Measurements from ENCODE around the gene ERC1.

The ERC1 gene

DNA sequence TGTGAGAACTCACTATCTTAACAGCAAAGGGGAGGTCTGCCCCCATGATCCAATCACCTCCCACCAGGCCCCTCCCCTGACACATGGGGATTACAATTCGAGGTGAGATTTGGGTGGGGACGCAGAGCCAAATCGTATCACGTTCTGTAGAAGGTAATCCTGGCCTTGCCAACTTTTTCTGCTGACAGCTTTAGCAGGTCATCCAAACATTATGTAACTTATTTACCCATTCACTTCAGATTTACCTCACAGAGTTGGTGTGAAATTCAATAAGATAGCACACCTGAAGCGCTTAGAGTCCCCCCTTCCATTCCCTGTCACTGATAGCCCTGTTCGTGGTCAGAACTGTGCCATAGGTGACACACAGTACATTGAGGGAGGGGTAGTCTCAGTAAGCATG, 384.3 kb downstream of the ERC1 start:
- Histone ChIP-seq H3K27me3 (ENCODE audit: insufficient read depth, low read length) (no peaks in the 10 kb centered on the region), H3K4me2 (ENCODE audit: low read length) (no peak overlapping the region), H3K9me3 (ENCODE audit: low read length) (no peaks in the 10 kb centered on the region), H3K4me1 (ENCODE audit: insufficient read depth, low read length, severe bottlenecking) (no peaks in the 10 kb centered on the region), H3K36me3 (ENCODE audit: insufficient read depth, low read length) (peaks cover 68% of the 10 kb centered on the region), H2AFZ (ENCODE audit: low read length) (no peak overlapping the region), H3K9me2 (ENCODE audit: low read depth, low read length) (no peaks in the 10 kb centered on the region), H3K27ac (ENCODE audit: low read depth, low read length, poor library complexity, severe bottlenecking) (no peak overlapping the region), H3K79me2 (ENCODE audit: insufficient read depth, low read length) (no peaks in the 10 kb centered on the region), H4K20me1 (ENCODE audit: insufficient read depth, low read length) (no peaks in the 10 kb centered on the region), H3F3A (ENCODE audit: insufficient read depth, low read length) (no peaks in the 10 kb centered on the region), H3K4me3 (ENCODE audit: low read depth, low read length, poor library complexity, severe bottlenecking) (no peak overlapping the region), H3K9ac (ENCODE audit: low read length) (no peak overlapping the region)
- no peak for TF ChIP-seq EZH2 (IDR thresholded peaks at IDR 0.05; ENCODE audit: borderline replicate concordance, low read length)
- TF ChIP-seq, protein P1, sequence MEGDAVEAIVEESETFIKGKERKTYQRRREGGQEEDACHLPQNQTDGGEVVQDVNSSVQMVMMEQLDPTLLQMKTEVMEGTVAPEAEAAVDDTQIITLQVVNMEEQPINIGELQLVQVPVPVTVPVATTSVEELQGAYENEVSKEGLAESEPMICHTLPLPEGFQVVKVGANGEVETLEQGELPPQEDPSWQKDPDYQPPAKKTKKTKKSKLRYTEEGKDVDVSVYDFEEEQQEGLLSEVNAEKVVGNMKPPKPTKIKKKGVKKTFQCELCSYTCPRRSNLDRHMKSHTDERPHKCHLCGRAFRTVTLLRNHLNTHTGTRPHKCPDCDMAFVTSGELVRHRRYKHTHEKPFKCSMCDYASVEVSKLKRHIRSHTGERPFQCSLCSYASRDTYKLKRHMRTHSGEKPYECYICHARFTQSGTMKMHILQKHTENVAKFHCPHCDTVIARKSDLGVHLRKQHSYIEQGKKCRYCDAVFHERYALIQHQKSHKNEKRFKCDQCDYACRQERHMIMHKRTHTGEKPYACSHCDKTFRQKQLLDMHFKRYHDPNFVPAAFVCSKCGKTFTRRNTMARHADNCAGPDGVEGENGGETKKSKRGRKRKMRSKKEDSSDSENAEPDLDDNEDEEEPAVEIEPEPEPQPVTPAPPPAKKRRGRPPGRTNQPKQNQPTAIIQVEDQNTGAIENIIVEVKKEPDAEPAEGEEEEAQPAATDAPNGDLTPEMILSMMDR (IDR thresholded peaks at IDR 0.05; ENCODE audit: low read length), result no peak

DNA sequence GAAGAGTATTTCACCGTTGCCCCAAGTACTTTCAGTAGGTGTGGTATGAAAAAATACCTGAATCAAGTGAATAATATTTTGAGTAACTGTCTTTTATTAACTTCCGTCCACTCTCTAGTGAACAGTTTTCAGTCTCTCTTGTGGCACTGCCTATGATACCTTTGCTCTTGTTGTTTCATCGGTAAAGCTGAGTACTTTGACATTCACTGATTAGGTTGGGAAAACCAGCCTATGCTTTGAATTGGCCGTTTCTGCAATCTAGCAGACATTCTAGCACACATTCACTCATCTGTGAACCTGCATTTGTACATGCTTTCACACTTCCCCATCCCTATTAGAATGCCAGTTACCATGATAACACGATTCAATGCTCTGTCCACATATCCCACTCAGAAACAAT, 386.1 kb downstream of the ERC1 start:
- no peaks in the 10 kb centered on the region for H3K27me3 ChIP-seq (ENCODE audit: insufficient read depth, low read length)
- H3K9me3 ChIP-seq (ENCODE audit: low read length), result no peaks in the 10 kb centered on the region
- H3K4me1 ChIP-seq (ENCODE audit: insufficient read depth, low read length, severe bottlenecking), result no peaks in the 10 kb centered on the region
- no peak overlapping the region for H3K4me3 ChIP-seq (ENCODE audit: low read depth, low read length, poor library complexity, severe bottlenecking)
- no peaks in the 10 kb centered on the region for H4K20me1 ChIP-seq (ENCODE audit: insufficient read depth, low read length)
- peaks cover 57% of the 10 kb centered on the region for H3K36me3 ChIP-seq (ENCODE audit: insufficient read depth, low read length)
- no peak for TF ChIP-seq EZH2 (IDR thresholded peaks at IDR 0.05; ENCODE audit: borderline replicate concordance, low read length)
- TF ChIP-seq, protein P1 (IDR thresholded peaks at IDR 0.05; ENCODE audit: low read length), result no peak
- H3K9ac ChIP-seq (ENCODE audit: low read length), result no peak overlapping the region
- H3F3A ChIP-seq (ENCODE audit: insufficient read depth, low read length), result no peaks in the 10 kb centered on the region
- no peak overlapping the region for H2AFZ ChIP-seq (ENCODE audit: low read length)
- no peaks in the 10 kb centered on the region for H3K9me2 ChIP-seq (ENCODE audit: low read depth, low read length)
- H3K27ac ChIP-seq (ENCODE audit: low read depth, low read length, poor library complexity, severe bottlenecking), result no peak overlapping the region
- H3K79me2 ChIP-seq (ENCODE audit: insufficient read depth, low read length), result no peaks in the 10 kb centered on the region
- H3K4me2 ChIP-seq (ENCODE audit: low read length), result no peak overlapping the region

DNA sequence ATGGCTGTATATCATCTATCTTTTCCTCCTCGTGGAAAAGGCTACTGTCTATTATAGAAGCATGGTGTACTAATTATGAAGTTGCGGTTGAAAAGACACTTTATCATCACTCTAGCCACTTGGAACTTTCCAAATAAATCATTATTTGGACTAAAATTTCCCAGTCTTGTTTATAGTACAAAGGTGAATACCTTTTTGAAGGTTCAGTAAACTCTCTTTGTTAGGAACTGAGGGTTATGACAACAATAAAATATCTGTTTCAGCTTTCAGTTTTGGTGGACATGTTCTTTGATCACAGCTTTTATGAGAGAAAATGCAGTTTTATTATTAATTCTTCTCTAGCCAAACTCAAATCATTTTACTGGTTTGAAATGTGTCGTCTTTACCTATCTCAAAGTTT, 386.7 kb downstream of the ERC1 start:
- Histone ChIP-seq H3K27me3 (ENCODE audit: insufficient read depth, low read length) (no peaks in the 10 kb centered on the region), H2AFZ (ENCODE audit: low read length) (no peak overlapping the region), H3K9ac (ENCODE audit: low read length) (no peak overlapping the region), H4K20me1 (ENCODE audit: insufficient read depth, low read length) (no peaks in the 10 kb centered on the region), H3K4me1 (ENCODE audit: insufficient read depth, low read length, severe bottlenecking) (no peaks in the 10 kb centered on the region), H3K9me2 (ENCODE audit: low read depth, low read length) (no peaks in the 10 kb centered on the region), H3K9me3 (ENCODE audit: low read length) (no peaks in the 10 kb centered on the region), H3K4me3 (ENCODE audit: low read depth, low read length, poor library complexity, severe bottlenecking) (no peak overlapping the region), H3K79me2 (ENCODE audit: insufficient read depth, low read length) (no peaks in the 10 kb centered on the region), H3K4me2 (ENCODE audit: low read length) (no peak overlapping the region), H3F3A (ENCODE audit: insufficient read depth, low read length) (no peaks in the 10 kb centered on the region), H3K27ac (ENCODE audit: low read depth, low read length, poor library complexity, severe bottlenecking) (no peak overlapping the region), H3K36me3 (ENCODE audit: insufficient read depth, low read length) (peaks cover 52% of the 10 kb centered on the region)
- TF ChIP-seq, protein P1 (IDR thresholded peaks at IDR 0.05; ENCODE audit: low read length), result no peak
- TF ChIP-seq EZH2 (IDR thresholded peaks at IDR 0.05; ENCODE audit: borderline replicate concordance, low read length), result no peak

All from OCI-LY1 (cell line).